ENCODE results near the gene CEP120. TPM values are rescaled to one million over a fixed set of nuclear protein-coding genes. Genes with fewer than 3 reads are reported as not detected.

CEP120 gene
- total RNA-seq, 4 donors from 2014 or later: 5.0 to 21.4 (median 9.1) TPM

- no peak for DNase-seq (ENCODE audit: low spot score in 2 of 2)
- TF ChIP-seq POLR2A (IDR thresholded peaks at IDR 0.05): no peak
- TF ChIP-seq CTCF (IDR thresholded peaks at IDR 0.05): no peak
- no peak overlapping the region for H3K4me3 ChIP-seq (ENCODE audit: low read depth, poor library complexity, severe bottlenecking)
- 78 to 92% methylated on average over 1 of the region's 1 CpG for WGBS, 2 donors
- intact Hi-C loops (cut with DNase I; ENCODE audit: low total_unique reads): no loop called here
Observed at GRCh38 chr5:123369371-123369968, 53.7 kb downstream of the CEP120 start.

GRCh38 chr5:123367739-123368138 lies 55.5 kb downstream of the CEP120 start:
- TF ChIP-seq CTCF (IDR thresholded peaks at IDR 0.05) (no peak), POLR2A (IDR thresholded peaks at IDR 0.05) (no peak)
- WGBS, 2 donors: 76 to 78% methylated on average over 1 of the region's 1 CpG
- DNase-seq (ENCODE audit: low spot score in 2 of 2): no peak
- intact Hi-C loops (cut with DNase I; ENCODE audit: low total_unique reads): no loop called here
- H3K4me3 ChIP-seq (ENCODE audit: low read depth, poor library complexity, severe bottlenecking): no peak overlapping the region

- intact Hi-C loops (cut with DNase I; ENCODE audit: low total_unique reads): no loop called here
- no peak for TF ChIP-seq CTCF (IDR thresholded peaks at IDR 0.05)
- TF ChIP-seq POLR2A (IDR thresholded peaks at IDR 0.05): no peak
- 44 to 53% methylated on average over 1 of the region's 1 CpG for WGBS, 2 donors
- no peak overlapping the region for H3K4me3 ChIP-seq (ENCODE audit: low read depth, poor library complexity, severe bottlenecking)
- DNase-seq (ENCODE audit: low spot score in 2 of 2): no peak
Observed at GRCh38 chr5:123365156-123365555, 58.0 kb downstream of the CEP120 start.

- intact Hi-C loops (cut with DNase I; ENCODE audit: low total_unique reads): no loop called here
- DNase-seq (ENCODE audit: low spot score in 2 of 2): no peak
- 86% methylated on average over 2 of the region's 2 CpGs for WGBS, 2 donors
- TF ChIP-seq CTCF (IDR thresholded peaks at IDR 0.05) (no peak), POLR2A (IDR thresholded peaks at IDR 0.05) (no peak)
- H3K4me3 ChIP-seq (ENCODE audit: low read depth, poor library complexity, severe bottlenecking): no peak overlapping the region
Observed at GRCh38 chr5:123364441-123365155, 58.6 kb downstream of the CEP120 start.

- no peak overlapping the region for H3K4me3 ChIP-seq (ENCODE audit: low read depth, poor library complexity, severe bottlenecking)
- TF ChIP-seq POLR2A (IDR thresholded peaks at IDR 0.05) (no peak), CTCF (IDR thresholded peaks at IDR 0.05) (no peak)
- intact Hi-C loops (cut with DNase I; ENCODE audit: low total_unique reads): no loop called here
- DNase-seq (ENCODE audit: low spot score in 2 of 2): no peak
Observed at GRCh38 chr5:123360910-123361309, 62.3 kb downstream of the CEP120 start.

GRCh38 chr5:123360201-123360571 lies 63.0 kb downstream of the CEP120 start:
- no peak for DNase-seq (ENCODE audit: low spot score in 2 of 2)
- no peak overlapping the region for H3K4me3 ChIP-seq (ENCODE audit: low read depth, poor library complexity, severe bottlenecking)
- intact Hi-C loops (cut with DNase I; ENCODE audit: low total_unique reads): no loop called here
- TF ChIP-seq CTCF (IDR thresholded peaks at IDR 0.05): no peak
- no peak for TF ChIP-seq POLR2A (IDR thresholded peaks at IDR 0.05)

Data from lower leg skin (tissue), 4 donors.